Suppressor macrophage treated with lipopolysaccharide for 1 hour (primary cell): ENCODE results near the gene CYB561D1.
A peak's percentile ranks its signal among the peaks of the same experiment; 100 is the strongest.

Source experiments
- DNase-seq, 3 donors: peaks; one replicate each; pipeline ENCODE4 v3.0.0-alpha.2; 2020 to 2022

CYB561D1 gene

DNA sequence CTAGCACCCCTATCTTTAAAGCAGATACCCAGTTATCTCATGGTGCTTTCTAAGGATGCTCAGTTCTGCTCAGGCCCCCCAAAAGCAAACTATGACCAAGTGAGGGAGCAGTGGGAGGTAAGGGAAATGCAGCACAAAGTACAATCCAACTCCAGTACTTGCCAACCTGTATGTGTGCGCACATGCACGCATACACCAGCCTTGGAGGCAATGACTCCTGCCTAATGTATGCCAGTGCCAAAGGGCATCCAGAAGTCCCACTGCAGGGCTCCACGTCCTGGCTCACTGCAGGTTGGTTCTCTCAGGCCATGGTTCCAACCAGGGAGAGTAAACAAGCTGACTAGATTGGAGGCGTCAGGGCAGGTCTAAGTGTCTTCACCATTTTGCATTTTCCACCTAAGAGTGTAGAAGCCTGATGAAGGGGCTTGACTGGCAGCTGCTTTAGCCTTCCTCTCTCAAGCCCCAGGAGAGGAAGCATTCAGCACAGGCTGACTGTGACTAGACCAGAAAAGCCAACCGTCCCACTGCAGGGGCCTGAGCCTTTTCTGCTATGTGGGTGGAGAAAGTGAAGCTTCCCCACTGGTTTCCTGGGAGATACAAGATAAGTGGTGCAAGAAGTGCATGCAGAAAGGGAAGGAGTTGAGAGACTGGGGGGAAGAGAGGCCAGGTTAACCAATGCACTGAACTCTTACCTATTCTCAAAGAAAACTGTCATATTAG, 7.9 kb downstream of the CYB561D1 start:
- DNase-seq = peak; percentile 64 to 69 (median 67)

- peak in 1 of 3 donors; percentile 33 for DNase-seq
Observed at GRCh38 chr1:109502364-109502851, 8.5 kb downstream of the CYB561D1 start.

GRCh38 chr1:109503935-109504334, 10.0 kb downstream of the CYB561D1 start:
- no peak for DNase-seq

GRCh38 chr1:109504974-109505373, 11.1 kb downstream of the CYB561D1 start:
- no peak for DNase-seq

DNA sequence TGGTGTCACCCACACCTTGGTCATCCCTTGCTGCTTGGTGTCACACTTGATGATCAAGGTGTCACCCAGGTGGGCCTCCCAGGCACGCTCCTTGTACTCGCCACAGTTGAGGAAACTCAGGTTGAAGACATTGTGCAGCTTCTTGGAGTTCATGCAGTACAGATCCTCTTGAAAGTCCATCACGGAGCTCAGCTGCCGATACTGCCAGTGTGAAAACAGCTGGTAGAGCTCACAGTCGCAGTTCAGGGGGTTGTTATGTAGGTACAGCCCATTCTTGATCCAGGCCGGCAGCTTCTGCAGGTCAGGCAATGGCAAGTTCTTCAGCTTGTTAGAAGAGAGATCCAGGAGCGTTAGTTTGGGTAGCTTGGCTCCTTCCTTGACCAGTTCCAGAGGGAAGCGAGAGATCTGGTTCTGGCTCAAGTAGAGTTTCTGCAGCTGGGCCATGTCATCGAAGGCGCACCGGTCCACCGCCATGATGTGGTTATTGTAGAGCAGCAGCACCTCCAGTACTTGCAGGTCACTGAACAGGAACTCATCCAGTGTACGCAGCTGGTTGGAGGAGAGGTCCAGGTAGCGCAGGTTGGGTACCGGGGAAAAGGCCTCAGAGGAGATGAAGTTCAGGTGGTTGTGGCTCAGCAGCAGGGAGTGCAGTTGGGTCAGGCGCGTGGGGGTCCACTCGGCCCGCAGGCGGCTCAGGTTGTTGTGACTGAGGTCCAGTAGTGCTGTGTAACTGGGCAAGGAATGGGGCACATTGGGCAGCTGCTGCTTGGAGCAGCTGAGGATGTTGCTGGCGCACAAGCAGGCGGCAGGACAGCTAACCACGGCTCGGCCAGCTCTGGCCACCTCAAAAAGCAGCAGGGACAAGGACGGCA, 14.3 kb downstream of the CYB561D1 start:
- no peak for DNase-seq

DNA sequence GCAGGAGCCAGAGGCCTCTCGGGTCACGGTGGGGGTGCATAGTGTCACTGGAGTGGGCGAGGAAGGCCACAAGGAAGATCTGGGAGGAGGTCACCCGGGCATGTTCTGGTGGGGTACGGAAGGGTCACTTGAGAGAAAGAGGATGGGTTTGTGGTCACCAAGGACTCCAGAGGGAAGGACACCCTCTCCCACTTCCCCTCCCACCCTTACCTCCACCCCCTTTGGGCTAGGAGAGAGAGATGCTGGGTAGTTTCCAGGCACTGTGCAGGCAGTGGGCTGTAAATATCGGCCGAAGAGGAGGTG, 14.9 kb downstream of the CYB561D1 start:
- no peak for DNase-seq

GRCh38 chr1:109509176-109510134, 15.6 kb downstream of the CYB561D1 start, which contains the start of gene AMIGO1:
TSS of gene AMIGO1 (minus strand) at chr1:109509727. CDS start at chr1:109508912, 815 bp downstream.
- peak; percentile 44 to 79 (median 61) for DNase-seq

DNA sequence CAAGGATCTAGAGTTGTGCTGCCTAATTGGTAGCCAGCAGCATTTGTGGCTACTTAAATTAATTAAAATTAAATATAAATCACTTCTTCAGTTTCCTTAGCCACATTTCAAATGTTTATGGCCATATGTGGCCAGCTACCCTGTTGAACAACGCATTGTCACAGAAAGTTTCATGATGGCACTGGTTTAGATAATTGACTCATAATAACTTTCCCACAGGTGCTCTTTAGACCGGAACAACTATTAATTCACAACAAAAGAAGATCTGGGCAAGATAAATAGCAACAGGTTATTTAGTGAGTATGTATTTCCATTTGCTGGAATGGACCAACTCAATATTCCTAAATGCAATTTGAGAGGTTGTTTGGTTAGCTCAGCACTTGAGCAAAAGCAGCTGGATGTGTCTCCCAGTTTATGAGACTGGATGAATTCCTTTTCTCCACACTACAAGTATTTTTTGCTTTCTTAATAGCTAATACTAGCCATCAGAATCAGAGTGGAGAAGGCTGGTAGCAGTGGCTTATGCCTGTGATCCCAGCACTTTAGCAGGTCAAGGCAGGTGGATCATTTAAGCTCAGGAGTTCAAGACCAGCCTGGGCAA, 19.3 kb downstream of the CYB561D1 start:
- no peak for DNase-seq

- DNase-seq = no peak
Observed at GRCh38 chr1:109514846-109515245, 21.0 kb downstream of the CYB561D1 start.

- DNase-seq = no peak
Observed at GRCh38 chr1:109516872-109517271, 23.0 kb downstream of the CYB561D1 start.

DNA sequence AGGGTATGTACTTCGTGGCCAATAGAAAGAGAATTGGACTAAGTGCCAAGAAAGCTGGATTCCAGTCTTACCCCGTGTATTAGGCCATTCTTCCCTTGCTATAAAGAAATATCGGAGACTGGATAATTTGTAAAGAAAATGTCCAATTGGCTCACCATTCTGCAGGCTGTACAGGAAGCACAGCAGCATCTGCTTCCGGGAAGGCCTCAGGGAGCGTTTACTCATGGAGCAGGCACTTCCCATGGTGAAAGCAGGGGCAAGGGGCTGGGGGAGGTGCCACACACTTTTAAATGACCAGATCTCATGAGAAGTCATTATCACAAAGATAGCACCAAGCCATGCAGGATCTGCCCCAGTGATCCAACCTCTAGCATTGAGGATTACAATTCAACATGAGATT, 23.4 kb downstream of the CYB561D1 start:
- DNase-seq = no peak

GRCh38 chr1:109521002-109521951, 27.4 kb downstream of the CYB561D1 start:
- no peak for DNase-seq

- no peak for DNase-seq
Observed at GRCh38 chr1:109522026-109522425, 28.1 kb downstream of the CYB561D1 start.

GRCh38 chr1:109523706-109524105, 29.8 kb downstream of the CYB561D1 start:
- DNase-seq = no peak

GRCh38 chr1:109527098-109527811, 33.4 kb downstream of the CYB561D1 start:
- no peak for DNase-seq

GRCh38 chr1:109527846-109528695, 34.2 kb downstream of the CYB561D1 start:
- no peak for DNase-seq

- no peak for DNase-seq
Observed at GRCh38 chr1:109528712-109529111, 34.8 kb downstream of the CYB561D1 start.

GRCh38 chr1:109529881-109530456, 36.1 kb downstream of the CYB561D1 start:
- DNase-seq = no peak

DNA sequence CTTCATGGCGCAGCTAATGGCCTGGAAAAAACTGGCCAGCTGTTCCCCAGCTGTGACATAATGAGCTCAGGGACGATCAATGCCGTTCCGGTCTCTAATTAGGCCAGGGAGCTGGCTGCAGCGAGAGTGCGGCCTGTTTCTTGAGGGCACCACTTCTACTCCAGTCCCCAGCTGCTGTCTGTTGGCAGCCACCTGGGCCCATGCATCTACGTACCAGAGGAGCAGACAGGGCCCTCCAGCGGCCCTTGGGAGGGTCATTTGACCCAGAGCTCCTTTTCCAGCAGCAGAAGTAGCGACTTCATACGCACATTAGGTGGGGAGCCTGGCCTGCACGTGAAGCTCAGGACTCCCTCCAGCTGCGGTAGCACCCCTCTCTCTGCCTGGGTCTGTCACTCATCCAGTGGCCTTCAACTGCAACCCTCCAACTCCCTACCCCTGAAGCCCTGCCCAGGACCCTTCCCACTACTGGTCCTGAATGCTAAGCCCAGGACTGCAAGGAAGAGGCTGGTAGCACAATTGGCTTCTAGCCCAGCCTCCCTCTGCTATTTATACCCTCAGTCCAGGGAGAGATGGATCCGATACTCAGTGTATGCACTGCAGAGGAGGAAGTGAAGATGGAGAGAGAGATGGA, 36.7 kb downstream of the CYB561D1 start:
- DNase-seq = no peak
